ENCODE measurements around the gene KLHL29.

The KLHL29 gene

GRCh38 chr2:23447405-23447804 lies 62.4 kb downstream of the KLHL29 start:
- no peak for TF ChIP-seq CTCF (IDR thresholded peaks at IDR 0.05; ENCODE audit: borderline replicate concordance, insufficient read depth, low read depth, low read length)
- H3K4me3 ChIP-seq (ENCODE audit: low read depth, low read length), result no peak overlapping the region

- no peak for TF ChIP-seq CTCF (IDR thresholded peaks at IDR 0.05; ENCODE audit: borderline replicate concordance, insufficient read depth, low read depth, low read length)
Observed at GRCh38 chr2:23448906-23449305, 63.9 kb downstream of the KLHL29 start.

GRCh38 chr2:23449413-23449812 lies 64.4 kb downstream of the KLHL29 start:
- no peak for TF ChIP-seq CTCF (IDR thresholded peaks at IDR 0.05; ENCODE audit: borderline replicate concordance, insufficient read depth, low read depth, low read length)
- no peak overlapping the region for H3K4me3 ChIP-seq (ENCODE audit: low read depth, low read length)

More at GRCh38 chr2:23448906-23449305, 63.9 kb downstream of the KLHL29 start:
- no peak overlapping the region for H3K4me3 ChIP-seq (ENCODE audit: low read depth, low read length)

GRCh38 chr2:23449831-23450331 lies 64.9 kb downstream of the KLHL29 start:
- no peak for TF ChIP-seq CTCF (IDR thresholded peaks at IDR 0.05; ENCODE audit: borderline replicate concordance, insufficient read depth, low read depth, low read length)
- no peak overlapping the region for H3K4me3 ChIP-seq (ENCODE audit: low read depth, low read length)

GRCh38 chr2:23452372-23452771 lies 67.4 kb downstream of the KLHL29 start:
- no peak overlapping the region for H3K4me3 ChIP-seq (ENCODE audit: low read depth, low read length)
- no peak for TF ChIP-seq CTCF (IDR thresholded peaks at IDR 0.05; ENCODE audit: borderline replicate concordance, insufficient read depth, low read depth, low read length)

GRCh38 chr2:23452853-23453420 lies 68.0 kb downstream of the KLHL29 start:
- TF ChIP-seq CTCF (IDR thresholded peaks at IDR 0.05; ENCODE audit: borderline replicate concordance, insufficient read depth, low read depth, low read length), result no peak
- H3K4me3 ChIP-seq (ENCODE audit: low read depth, low read length), result no peak overlapping the region

GRCh38 chr2:23453432-23453831 lies 68.5 kb downstream of the KLHL29 start:
- no peak overlapping the region for H3K4me3 ChIP-seq (ENCODE audit: low read depth, low read length)
- TF ChIP-seq CTCF (IDR thresholded peaks at IDR 0.05; ENCODE audit: borderline replicate concordance, insufficient read depth, low read depth, low read length), result no peak
